ENCODE data around the gene ATRNL1.

Gene ATRNL1

GRCh38 chr10:115879372-115880089, 786.4 kb downstream of the ATRNL1 start:
- in situ Hi-C loops (cut with HindIII; ENCODE audit: low sequenced_read_pairs) = no loop called here

- in situ Hi-C loops (cut with HindIII; ENCODE audit: low sequenced_read_pairs) = no loop called here
These were observed 788.9 kb downstream of the ATRNL1 start for GRCh38 chr10:115882021-115882420.

DNA sequence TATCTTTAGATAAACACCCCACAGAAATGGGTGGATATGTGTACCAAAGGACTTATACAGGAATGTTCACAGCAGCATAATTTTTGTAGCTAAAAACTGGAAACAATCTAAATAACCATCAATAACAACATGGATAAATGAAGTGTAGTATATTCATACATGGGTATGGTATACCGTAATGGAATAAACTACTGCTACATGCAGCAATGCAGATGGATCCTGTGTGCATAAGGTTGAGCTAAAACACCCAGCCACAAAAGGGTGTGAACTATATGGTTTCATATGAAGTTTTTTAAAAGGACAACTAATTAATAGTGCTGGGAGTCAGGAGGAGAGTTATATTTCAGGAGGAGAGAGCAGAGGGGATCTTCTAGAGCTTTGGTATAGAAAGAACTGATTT, 790.2 kb downstream of the ATRNL1 start:
- in situ Hi-C loops (cut with HindIII; ENCODE audit: low sequenced_read_pairs) = no loop called here

- in situ Hi-C loops (cut with HindIII; ENCODE audit: low sequenced_read_pairs) = no loop called here
These were observed 791.2 kb downstream of the ATRNL1 start for GRCh38 chr10:115884331-115884730.

DNA sequence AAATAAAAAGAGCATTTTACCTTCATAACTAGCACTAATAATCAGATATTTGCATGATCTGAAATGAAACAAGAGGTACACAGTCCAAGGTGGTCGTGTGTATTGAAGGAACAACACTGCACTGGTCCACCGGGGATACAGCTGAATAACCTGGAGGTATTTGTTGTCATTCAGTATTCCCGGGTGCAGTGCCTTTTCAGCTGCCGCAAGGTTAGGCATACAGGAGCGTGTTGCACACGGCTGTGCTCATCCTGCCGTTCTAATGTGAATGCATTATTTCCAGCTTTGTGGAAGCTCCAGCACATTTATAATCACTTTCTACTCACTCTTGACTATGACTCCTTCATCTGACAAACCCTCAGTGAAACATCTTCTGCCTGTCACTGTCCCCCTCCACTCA, 802.0 kb downstream of the ATRNL1 start:
- in situ Hi-C loops (cut with HindIII; ENCODE audit: low sequenced_read_pairs) = no loop called here

DNA sequence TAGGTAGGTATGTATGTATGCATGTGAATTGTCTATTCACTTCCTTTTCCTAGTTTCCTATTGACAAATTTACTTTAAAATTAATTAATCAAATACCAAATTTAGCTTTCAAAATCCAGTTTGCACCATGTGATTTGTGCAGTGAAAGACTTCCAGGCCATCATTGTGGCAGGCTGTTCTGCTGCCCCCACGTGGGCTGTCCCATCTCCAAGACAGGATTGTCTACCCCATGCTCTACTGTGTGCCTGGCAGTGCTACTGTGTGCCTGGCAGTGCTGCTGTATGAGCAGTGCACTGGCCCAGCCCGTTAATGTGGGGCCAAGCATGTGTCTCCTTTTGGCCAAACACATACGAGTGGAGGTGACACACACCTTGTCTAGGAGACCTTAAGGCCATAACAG, 805.1 kb downstream of the ATRNL1 start:
- in situ Hi-C loops (cut with HindIII; ENCODE audit: low sequenced_read_pairs) = no loop called here

DNA sequence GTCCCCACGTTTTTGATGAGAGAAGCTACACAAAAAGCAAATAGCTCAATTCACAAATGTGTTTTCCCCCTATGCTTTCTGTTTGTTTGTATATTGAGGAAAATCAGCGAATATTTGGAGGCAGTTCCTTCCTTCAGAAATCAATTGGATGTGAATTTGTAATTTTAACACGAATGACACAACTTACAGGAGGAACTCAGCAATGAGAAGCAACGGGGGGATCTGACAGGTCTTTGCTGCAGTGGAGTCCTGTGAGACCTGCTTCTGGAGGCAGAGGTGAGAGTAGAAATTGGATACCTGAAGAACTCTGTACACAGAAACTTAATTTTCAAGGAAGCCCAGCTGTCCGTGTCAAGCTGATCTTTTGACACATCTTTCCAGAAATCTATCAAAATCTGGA, 809.4 kb downstream of the ATRNL1 start:
- in situ Hi-C loops (cut with HindIII; ENCODE audit: low sequenced_read_pairs) = no loop called here

GRCh38 chr10:115903207-115903606, 810.0 kb downstream of the ATRNL1 start:
- in situ Hi-C loops (cut with HindIII; ENCODE audit: low sequenced_read_pairs) = no loop called here

- in situ Hi-C loops (cut with HindIII; ENCODE audit: low sequenced_read_pairs) = no loop called here
These were observed 810.7 kb downstream of the ATRNL1 start for GRCh38 chr10:115903845-115904244.

- in situ Hi-C loops (cut with HindIII; ENCODE audit: low sequenced_read_pairs) = no loop called here
These were observed 815.9 kb downstream of the ATRNL1 start for GRCh38 chr10:115909037-115909436.

- in situ Hi-C loops (cut with HindIII; ENCODE audit: low sequenced_read_pairs) = no loop called here
These were observed 817.0 kb downstream of the ATRNL1 start for GRCh38 chr10:115909962-115910731.

- in situ Hi-C loops (cut with HindIII; ENCODE audit: low sequenced_read_pairs) = no loop called here
These were observed 821.3 kb downstream of the ATRNL1 start for GRCh38 chr10:115914475-115914874.

- in situ Hi-C loops (cut with HindIII; ENCODE audit: low sequenced_read_pairs) = no loop called here
These were observed 822.3 kb downstream of the ATRNL1 start for GRCh38 chr10:115915429-115915828.

DNA sequence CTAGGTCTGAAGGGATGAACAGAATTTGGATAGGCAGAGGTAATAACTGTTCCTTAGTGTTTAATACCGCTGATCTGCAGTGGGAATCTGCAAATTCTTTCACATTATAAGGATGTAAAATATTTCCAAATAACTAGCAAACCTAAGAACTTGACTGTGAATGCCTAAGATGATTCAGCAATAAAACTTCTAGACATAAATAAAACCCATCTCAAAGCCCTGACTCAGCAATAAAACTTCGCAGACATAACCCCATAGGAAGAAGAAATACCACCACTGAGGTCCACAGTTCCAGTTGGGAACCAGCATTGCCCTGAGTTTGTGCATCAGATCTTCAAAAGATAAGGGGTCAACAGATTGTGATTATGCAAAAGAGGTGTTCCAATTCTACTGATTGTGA, 825.6 kb downstream of the ATRNL1 start:
- in situ Hi-C loops (cut with HindIII; ENCODE audit: low sequenced_read_pairs) = no loop called here

- in situ Hi-C loops (cut with HindIII; ENCODE audit: low sequenced_read_pairs) = no loop called here
These were observed 828.6 kb downstream of the ATRNL1 start for GRCh38 chr10:115921795-115922194.

DNA sequence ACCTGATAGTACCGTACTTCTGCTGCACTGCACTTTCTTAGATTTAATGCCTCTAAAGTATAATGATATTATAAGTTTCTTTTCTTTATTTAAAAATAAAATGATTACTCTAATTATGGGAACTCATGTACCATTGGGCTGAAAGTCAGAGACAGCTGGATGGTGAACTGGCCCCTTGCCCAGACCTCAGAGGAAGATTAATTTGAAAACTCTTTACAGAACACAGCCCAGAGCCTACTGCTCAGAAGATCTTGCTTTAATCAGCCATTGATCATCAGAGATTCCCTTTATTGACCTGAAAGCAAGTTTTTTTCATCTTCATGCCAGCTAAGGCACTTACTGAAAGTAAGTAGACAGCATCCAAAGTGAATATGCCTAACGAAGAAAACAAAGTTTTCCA, 838.1 kb downstream of the ATRNL1 start:
- in situ Hi-C loops (cut with HindIII; ENCODE audit: low sequenced_read_pairs) = no loop called here

GRCh38 chr10:115932099-115932498, 838.9 kb downstream of the ATRNL1 start:
- in situ Hi-C loops (cut with HindIII; ENCODE audit: low sequenced_read_pairs) = no loop called here

- in situ Hi-C loops (cut with HindIII; ENCODE audit: low sequenced_read_pairs) = no loop called here
These were observed 839.9 kb downstream of the ATRNL1 start for GRCh38 chr10:115933098-115933497.

GRCh38 chr10:115935731-115936130, 842.6 kb downstream of the ATRNL1 start:
- in situ Hi-C loops (cut with HindIII; ENCODE audit: low sequenced_read_pairs) = no loop called here

DNA sequence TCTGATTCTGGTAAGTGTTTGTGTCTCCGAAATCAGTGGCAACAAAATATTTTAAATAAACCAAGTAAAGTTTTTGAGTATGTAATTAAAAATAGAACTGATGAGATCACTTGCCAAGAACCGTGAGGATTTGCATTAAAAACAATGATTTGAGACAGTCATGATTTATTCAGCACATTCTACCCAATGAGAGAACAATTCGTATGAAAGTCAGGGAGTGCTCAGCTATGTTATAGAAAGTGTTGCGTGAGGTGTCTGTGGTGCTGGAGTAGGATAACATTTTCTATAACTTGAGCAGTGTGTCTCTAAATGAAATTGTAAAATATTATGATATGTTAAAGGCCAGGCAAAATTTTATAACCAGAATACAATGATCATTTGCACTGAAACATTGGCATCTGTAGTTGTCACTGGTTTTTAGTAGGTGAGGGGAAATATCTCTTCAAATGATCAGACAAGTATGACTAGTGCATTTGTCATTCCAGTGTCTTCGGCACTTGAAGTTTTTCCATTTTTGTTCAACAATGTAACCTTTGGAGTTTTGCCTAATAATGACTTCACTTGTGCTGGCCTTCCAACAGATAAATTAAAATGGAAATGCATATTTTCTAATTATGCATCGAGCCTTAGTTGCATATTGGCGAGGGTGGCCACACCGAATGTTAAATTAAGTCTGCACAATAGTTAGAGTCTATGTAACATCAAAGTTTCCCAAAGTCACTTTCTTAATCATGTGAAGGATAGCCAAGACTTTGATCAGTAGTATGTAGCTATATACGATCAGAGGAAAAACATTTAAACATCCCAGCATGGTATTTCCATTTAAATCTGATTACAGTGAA, 844.0 kb downstream of the ATRNL1 start:
- in situ Hi-C loops (cut with HindIII; ENCODE audit: low sequenced_read_pairs) = no loop called here

DNA sequence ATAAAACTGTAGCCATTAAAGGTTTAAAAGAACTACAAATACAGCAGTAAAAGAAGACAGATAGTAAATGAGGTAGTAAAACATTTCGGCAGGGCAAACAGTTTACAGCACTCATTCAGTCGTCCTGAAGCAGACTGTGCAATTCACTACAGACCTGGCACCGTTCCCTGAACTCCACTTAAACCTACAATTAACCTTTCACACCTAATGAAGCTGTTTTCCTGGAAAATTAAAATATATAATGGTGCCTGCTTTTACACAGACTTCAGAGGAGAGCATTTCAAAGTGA, 844.5 kb downstream of the ATRNL1 start:
- in situ Hi-C loops (cut with HindIII; ENCODE audit: low sequenced_read_pairs) = no loop called here

Data from endothelial cell of hepatic sinusoid (primary cell).